Measurements from ENCODE around the gene ZNF787.

Gene ZNF787

GRCh38 chr19:56085571-56086275, 35.4 kb downstream of the ZNF787 start:
- H2AFZ ChIP-seq (ENCODE audit: low read depth) = no peak overlapping the region
- peaks cover 4% of the 10 kb centered on the region for H3K4me1 ChIP-seq (ENCODE audit: low read depth, poor library complexity, severe bottlenecking)
- no peak overlapping the region for H3K9ac ChIP-seq
- H3K27ac ChIP-seq = no peak overlapping the region
- H3K4me3 ChIP-seq (IDR thresholded peaks at IDR 0.05; ENCODE audit: insufficient read depth, low read depth, low read length) = no peak overlapping the region
- no peaks in the 10 kb centered on the region for H3K36me3 ChIP-seq (ENCODE audit: insufficient read depth)
- peaks cover 1% of the 10 kb centered on the region; the same call in 1 of the 2 replicates for H4K20me1 ChIP-seq (ENCODE audit: insufficient read depth)
- no peak for TF ChIP-seq CTCF (conservative IDR thresholded peaks at IDR 0.05; ENCODE audit: low read depth, low read length)
- H3K4me2 ChIP-seq = no peak overlapping the region
- H3K27me3 ChIP-seq (ENCODE audit: insufficient read depth, low read depth) = no peaks in the 10 kb centered on the region
- H3K79me2 ChIP-seq (ENCODE audit: insufficient read depth, low read depth) = peaks cover 17% of the 10 kb centered on the region

GRCh38 chr19:56084835-56085536, 36.1 kb downstream of the ZNF787 start:
- Histone ChIP-seq H4K20me1 (ENCODE audit: insufficient read depth) (no peaks in the 10 kb centered on the region; the same call in 1 of the 2 replicates), H3K27ac (no peak overlapping the region)

GRCh38 chr19:56083668-56084067, 37.4 kb downstream of the ZNF787 start:
- no peaks in the 10 kb centered on the region for H3K36me3 ChIP-seq (ENCODE audit: insufficient read depth)
- no peak overlapping the region for H3K27ac ChIP-seq
- H3K9ac ChIP-seq = no peak overlapping the region
- no peaks in the 10 kb centered on the region for H3K27me3 ChIP-seq (ENCODE audit: insufficient read depth, low read depth)
- no peak overlapping the region for H3K4me2 ChIP-seq
- no peak overlapping the region for H3K4me3 ChIP-seq (IDR thresholded peaks at IDR 0.05; ENCODE audit: insufficient read depth, low read depth, low read length)
- no peaks in the 10 kb centered on the region for H3K79me2 ChIP-seq (ENCODE audit: insufficient read depth, low read depth)
- no peaks in the 10 kb centered on the region for H4K20me1 ChIP-seq (ENCODE audit: insufficient read depth)
- no peak for TF ChIP-seq CTCF (conservative IDR thresholded peaks at IDR 0.05; ENCODE audit: low read depth, low read length)
- H3K4me1 ChIP-seq (ENCODE audit: low read depth, poor library complexity, severe bottlenecking) = no peaks in the 10 kb centered on the region
- no peak overlapping the region for H2AFZ ChIP-seq (ENCODE audit: low read depth)

More at GRCh38 chr19:56084835-56085536, 36.1 kb downstream of the ZNF787 start:
- Histone ChIP-seq H2AFZ (ENCODE audit: low read depth) (no peak overlapping the region), H3K4me2 (no peak overlapping the region), H3K4me3 (IDR thresholded peaks at IDR 0.05; ENCODE audit: insufficient read depth, low read depth, low read length) (no peak overlapping the region), H3K4me1 (ENCODE audit: low read depth, poor library complexity, severe bottlenecking) (no peaks in the 10 kb centered on the region), H3K27me3 (ENCODE audit: insufficient read depth, low read depth) (no peaks in the 10 kb centered on the region), H3K79me2 (ENCODE audit: insufficient read depth, low read depth) (peaks cover 10% of the 10 kb centered on the region), H3K9ac (no peak overlapping the region), H3K36me3 (ENCODE audit: insufficient read depth) (no peaks in the 10 kb centered on the region)
- TF ChIP-seq CTCF (conservative IDR thresholded peaks at IDR 0.05; ENCODE audit: low read depth, low read length) = no peak

- Histone ChIP-seq H3K4me2 (no peak overlapping the region), H3K36me3 (ENCODE audit: insufficient read depth) (no peaks in the 10 kb centered on the region), H4K20me1 (ENCODE audit: insufficient read depth) (no peaks in the 10 kb centered on the region), H3K9ac (no peak overlapping the region), H3K4me1 (ENCODE audit: low read depth, poor library complexity, severe bottlenecking) (no peaks in the 10 kb centered on the region), H3K79me2 (ENCODE audit: insufficient read depth, low read depth) (no peaks in the 10 kb centered on the region), H3K27ac (no peak overlapping the region), H3K27me3 (ENCODE audit: insufficient read depth, low read depth) (no peaks in the 10 kb centered on the region), H2AFZ (ENCODE audit: low read depth) (no peak overlapping the region), H3K4me3 (IDR thresholded peaks at IDR 0.05; ENCODE audit: insufficient read depth, low read depth, low read length) (no peak overlapping the region)
- TF ChIP-seq CTCF (conservative IDR thresholded peaks at IDR 0.05; ENCODE audit: low read depth, low read length) = peak; percentile 32
These were observed 40.3 kb downstream of the ZNF787 start for GRCh38 chr19:56080669-56081401.
